ENCODE measurements around the gene HADHA.

DNA sequence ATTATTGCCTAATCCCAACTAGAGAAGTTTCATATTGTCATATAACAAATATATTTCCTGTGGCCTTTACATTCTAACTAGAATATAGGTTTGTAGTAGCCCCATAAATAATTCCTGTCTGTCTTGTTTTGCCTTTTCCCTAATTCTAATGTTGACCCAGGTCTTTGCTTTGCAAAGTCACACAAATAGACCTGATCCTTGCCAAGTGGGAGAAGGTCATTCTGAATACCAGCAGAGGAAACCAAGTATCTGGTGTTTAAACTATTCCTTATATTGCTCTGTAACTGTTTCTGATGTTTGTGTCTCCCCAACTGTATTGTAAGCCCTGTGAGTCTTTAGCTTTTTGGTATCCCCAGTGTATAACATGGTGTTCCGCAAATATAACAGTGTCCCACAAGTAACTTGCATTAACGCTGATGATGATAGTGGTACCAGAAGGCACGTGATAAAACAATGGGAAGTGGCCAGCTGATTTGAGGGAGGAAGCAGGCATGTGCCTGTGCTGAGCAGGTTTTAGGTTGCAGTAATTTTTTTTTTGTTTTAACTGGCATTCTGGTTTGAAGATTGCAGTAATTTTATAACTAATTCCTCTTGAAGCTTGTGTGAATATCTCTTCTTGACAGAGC is 11.4 kb upstream of the HADHA start:
- no peak for TF ChIP-seq TAF1 (IDR thresholded peaks at IDR 0.05; ENCODE audit: low read depth)
- no peak for TF ChIP-seq EP300 (conservative IDR thresholded peaks at IDR 0.05; ENCODE audit: poor library complexity, severe bottlenecking)
- no peak for TF ChIP-seq EZH2 (IDR thresholded peaks at IDR 0.05; ENCODE audit: borderline replicate concordance, insufficient read depth, low read length, poor library complexity, severe bottlenecking)
- TF ChIP-seq, protein P1, sequence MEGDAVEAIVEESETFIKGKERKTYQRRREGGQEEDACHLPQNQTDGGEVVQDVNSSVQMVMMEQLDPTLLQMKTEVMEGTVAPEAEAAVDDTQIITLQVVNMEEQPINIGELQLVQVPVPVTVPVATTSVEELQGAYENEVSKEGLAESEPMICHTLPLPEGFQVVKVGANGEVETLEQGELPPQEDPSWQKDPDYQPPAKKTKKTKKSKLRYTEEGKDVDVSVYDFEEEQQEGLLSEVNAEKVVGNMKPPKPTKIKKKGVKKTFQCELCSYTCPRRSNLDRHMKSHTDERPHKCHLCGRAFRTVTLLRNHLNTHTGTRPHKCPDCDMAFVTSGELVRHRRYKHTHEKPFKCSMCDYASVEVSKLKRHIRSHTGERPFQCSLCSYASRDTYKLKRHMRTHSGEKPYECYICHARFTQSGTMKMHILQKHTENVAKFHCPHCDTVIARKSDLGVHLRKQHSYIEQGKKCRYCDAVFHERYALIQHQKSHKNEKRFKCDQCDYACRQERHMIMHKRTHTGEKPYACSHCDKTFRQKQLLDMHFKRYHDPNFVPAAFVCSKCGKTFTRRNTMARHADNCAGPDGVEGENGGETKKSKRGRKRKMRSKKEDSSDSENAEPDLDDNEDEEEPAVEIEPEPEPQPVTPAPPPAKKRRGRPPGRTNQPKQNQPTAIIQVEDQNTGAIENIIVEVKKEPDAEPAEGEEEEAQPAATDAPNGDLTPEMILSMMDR (IDR thresholded peaks at IDR 0.05; ENCODE audit: poor library complexity, severe bottlenecking) = no peak
- no peak for TF ChIP-seq SMC3 (conservative IDR thresholded peaks at IDR 0.05; ENCODE audit: poor library complexity)
- TF ChIP-seq POLR2AphosphoS5 (IDR thresholded peaks at IDR 0.05) = no peak
- no peak for TF ChIP-seq RAD21 (conservative IDR thresholded peaks at IDR 0.05)
- TF ChIP-seq, protein P2, sequence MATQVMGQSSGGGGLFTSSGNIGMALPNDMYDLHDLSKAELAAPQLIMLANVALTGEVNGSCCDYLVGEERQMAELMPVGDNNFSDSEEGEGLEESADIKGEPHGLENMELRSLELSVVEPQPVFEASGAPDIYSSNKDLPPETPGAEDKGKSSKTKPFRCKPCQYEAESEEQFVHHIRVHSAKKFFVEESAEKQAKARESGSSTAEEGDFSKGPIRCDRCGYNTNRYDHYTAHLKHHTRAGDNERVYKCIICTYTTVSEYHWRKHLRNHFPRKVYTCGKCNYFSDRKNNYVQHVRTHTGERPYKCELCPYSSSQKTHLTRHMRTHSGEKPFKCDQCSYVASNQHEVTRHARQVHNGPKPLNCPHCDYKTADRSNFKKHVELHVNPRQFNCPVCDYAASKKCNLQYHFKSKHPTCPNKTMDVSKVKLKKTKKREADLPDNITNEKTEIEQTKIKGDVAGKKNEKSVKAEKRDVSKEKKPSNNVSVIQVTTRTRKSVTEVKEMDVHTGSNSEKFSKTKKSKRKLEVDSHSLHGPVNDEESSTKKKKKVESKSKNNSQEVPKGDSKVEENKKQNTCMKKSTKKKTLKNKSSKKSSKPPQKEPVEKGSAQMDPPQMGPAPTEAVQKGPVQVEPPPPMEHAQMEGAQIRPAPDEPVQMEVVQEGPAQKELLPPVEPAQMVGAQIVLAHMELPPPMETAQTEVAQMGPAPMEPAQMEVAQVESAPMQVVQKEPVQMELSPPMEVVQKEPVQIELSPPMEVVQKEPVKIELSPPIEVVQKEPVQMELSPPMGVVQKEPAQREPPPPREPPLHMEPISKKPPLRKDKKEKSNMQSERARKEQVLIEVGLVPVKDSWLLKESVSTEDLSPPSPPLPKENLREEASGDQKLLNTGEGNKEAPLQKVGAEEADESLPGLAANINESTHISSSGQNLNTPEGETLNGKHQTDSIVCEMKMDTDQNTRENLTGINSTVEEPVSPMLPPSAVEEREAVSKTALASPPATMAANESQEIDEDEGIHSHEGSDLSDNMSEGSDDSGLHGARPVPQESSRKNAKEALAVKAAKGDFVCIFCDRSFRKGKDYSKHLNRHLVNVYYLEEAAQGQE (IDR thresholded peaks at IDR 0.05; ENCODE audit: borderline replicate concordance) = no peak

Measured in neural cell (in vitro differentiated cells).